ENCODE results near the gene TCP11L2. TPM values are rescaled to one million over a fixed set of nuclear protein-coding genes. Genes with fewer than 3 reads are reported as not detected.
"Not testable (repeated sequence)": the region's sequence is repeated elsewhere in the genome, so short reads cannot be mapped to it uniquely, and the experiment has no call there.

TCP11L2 gene
- polyA plus RNA-seq, 3 donors = 14.9 to 29.6 (median 22.2) TPM

DNA sequence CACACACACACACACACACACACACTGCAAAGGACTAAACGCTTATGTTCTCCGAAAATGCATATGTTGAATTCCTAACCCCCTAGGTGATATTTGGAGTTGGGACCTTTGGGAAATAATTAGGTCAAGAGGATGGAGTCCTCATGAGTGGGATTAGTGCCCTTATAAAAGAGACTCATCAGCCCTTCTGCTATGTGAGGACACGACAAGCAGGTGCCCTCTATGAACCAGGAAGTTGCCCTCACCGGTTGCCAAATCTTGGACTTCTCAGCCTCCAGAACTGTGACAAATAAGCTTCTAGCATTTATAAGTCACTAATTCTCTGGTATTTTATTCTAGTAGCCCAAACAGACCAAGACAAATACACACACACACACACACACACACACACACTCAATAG lies 20.7 kb upstream of the TCP11L2 start:
- no peak for DNase-seq

GRCh38 chr12:106282457-106283097 lies 20.0 kb upstream of the TCP11L2 start:
- DNase-seq = no peak

DNA sequence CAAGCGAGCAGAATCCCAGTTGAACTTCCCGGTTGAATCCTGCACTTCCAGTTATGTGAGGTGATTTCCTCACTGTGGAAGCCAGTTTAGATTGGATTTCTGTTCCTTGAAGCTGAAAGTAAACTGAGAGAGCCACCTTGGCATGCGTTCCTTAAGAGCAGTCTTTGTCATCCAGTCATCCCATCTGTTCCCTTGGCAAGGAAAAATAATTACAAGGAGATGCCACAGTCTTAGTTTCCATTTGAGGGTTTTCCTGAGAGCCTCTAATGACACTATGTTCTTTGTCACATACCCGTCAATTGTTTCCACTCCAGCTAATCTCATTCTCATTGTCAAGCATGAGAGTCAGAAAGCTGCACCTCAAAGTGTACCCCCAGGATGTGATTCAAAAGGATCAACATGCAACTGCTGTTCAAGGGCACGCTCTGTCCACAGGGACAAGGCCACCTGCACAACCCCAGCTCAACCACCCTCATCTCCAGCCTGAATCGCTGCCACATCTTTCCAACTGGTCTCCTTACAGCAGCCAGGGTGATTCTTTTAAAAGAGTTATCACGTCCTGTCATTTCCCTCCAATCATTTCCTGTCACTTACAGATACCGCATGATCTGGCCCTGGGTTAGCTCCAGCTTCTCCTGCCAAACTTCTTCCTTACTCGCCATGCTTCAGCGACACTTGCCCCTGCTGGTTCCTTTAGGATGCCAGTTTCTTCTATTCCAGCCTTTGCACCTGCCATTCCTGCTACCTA lies 18.0 kb upstream of the TCP11L2 start:
- DNase-seq = no peak

DNA sequence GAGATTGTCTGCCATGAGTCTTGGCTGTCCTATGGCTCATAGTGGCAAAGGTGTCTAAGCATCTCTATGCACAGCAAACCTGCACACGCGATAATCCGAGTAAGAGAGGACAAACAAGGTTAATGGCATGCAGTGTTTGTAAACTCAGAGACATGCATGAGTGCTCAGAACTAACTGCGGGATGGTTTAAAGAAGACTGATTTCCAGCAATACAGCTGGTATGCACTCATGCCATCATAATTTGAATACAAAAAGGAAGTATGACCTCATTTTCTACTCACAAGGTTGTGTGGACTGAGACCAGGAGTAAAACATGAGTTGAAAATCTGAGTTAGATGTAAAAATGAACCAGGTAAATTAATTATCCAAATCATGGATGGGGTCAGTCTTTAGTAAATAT lies 16.6 kb upstream of the TCP11L2 start:
- DNase-seq = no peak

- not testable (repeated sequence) for DNase-seq
Measured at GRCh38 chr12:106286576-106287162, 15.9 kb upstream of the TCP11L2 start.

- no peak for DNase-seq
Measured at GRCh38 chr12:106287364-106287763, 15.2 kb upstream of the TCP11L2 start.

DNA sequence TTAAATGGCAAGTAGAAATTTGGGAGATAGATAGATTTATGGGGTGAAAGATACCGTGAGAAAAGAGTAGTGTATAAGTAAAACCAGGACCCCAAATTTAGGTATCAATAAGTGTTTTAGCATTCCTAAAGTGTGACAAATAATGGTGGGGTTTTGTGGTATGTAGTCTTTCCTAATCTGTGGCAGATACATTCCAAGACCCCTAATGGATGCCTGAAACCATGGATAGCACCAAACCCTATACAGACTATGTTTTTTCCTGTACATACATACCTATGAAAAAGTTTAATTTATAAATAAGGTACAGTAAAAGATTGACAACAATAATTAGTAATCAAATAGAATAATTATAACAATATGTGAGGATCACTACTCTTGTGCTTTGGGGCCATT lies 14.4 kb upstream of the TCP11L2 start:
- DNase-seq = no peak

DNA sequence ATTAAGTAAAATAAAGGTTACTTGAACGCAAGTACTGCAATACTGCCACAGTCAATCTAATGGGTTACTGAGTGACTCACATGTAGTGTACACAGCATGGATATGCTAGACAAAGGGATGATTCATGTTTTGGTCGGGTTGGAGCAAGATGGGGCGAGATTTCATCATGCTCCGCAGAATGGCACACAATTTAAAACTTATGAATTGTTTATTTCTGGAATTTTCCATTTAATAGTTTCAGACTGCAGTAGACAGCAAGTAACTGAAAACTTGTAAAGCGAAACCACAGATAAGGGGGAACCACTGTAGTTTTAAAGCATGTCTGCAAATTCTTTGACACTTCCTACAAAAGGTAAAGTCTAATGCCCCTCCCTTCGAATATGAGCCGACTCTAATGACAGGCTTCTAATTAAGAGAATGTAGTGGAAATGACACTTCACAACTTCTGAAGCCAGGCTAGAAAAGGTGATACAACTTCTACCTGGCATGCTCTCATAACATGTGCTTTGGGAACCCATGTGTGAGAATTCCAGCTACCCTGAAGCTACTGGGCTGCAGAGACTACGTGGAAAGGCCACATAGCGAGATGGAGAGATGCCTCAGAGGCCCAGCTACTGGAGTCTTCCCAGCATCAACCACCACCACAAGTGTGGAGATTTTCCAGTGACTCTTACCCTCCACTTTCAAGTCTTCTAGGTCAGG lies 13.9 kb upstream of the TCP11L2 start:
- DNase-seq = no peak

GRCh38 chr12:106289196-106289681 lies 13.3 kb upstream of the TCP11L2 start:
- no peak for DNase-seq

GRCh38 chr12:106290666-106291065 lies 11.9 kb upstream of the TCP11L2 start:
- DNase-seq = no peak

GRCh38 chr12:106291342-106291741 lies 11.2 kb upstream of the TCP11L2 start:
- DNase-seq = no peak

DNA sequence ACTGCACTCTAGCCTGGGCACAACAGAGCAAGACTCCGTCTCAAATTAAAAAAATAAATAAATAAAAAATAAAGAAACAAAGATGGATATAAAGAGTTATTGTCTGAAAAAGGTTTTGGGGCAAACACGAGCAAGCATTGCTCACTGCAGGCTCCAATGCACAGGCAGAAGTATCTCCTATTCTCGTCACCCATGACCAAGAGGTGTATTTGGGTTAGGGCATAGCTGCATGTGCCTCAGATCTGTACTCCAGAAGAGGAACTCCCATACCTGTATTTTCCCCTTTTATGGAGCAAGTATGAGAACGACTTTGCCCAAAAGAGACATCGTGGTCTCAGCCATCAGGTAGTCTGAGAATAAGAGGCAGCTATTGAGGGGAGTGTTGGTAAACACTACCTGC lies 10.2 kb upstream of the TCP11L2 start:
- DNase-seq = no peak

GRCh38 chr12:106296179-106296877 lies 6.2 kb upstream of the TCP11L2 start:
- no peak for DNase-seq

DNA sequence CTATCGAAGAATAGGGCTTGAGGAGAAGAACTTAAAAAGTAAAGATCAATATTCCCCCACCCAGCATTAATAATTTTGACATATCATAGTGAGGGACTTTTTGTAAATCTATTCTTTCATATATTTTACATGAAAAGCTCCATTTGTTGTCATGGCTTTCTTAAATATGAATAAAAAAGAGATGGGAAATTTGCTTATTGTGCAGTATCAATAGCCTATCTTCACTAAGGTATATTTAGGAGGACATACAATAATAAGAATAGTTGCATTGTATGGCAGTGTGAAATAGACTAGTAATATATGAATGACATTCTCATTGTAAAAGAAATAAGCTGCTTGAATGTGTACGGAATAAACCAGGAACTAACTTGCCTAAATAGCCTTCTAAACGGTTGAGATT lies 5.5 kb upstream of the TCP11L2 start:
- no peak for DNase-seq

GRCh38 chr12:106297681-106298080 lies 4.9 kb upstream of the TCP11L2 start:
- DNase-seq = no peak

DNA sequence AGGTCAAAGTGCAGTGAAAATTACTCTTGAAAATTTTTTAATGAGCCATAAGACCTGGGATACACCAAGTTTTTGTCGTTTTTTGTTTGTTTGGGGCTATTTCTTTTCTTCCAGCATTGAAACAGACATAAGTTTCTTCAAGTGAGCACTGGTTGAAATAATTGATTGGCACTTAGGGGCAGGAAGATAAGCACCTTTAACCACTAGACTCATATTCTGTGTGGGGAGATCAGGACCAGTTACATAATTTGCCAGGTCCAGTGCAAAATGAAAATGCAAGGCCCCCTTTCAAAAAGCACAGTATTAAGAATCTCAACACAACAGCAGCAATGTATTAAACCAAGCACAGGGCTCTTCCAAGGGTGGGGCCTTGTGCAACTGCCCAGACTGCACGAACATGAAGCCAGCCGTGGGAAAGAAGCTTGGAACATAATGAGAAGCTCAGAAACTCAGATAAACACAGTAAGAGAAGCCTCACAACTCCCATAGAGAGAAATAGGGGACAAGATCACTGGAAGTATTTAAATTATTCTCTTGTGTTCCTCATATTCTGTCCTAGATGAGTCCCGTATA lies 3.2 kb upstream of the TCP11L2 start:
- no peak for DNase-seq

DNA sequence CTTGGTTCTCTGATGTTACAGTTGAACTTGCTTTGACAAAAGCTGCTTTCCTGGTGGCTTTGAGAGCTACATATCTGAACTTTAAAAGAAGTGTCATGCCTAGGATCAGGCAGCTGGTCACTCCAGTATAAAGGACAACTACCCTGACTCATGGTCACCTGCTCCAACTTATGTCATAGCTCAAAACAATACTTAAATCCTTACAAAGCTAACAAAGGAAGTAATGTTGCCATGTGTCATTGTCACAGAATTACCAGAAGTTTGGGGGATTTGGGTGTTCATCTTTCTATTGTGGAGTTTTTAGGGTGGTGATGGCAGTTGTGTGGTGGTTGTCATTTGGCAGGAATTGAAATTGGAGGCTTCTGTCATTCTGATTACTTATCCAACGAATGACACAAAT lies 1.8 kb upstream of the TCP11L2 start:
- DNase-seq = no peak

GRCh38 chr12:106301241-106301610 lies 1.3 kb upstream of the TCP11L2 start:
- no peak for DNase-seq

DNA sequence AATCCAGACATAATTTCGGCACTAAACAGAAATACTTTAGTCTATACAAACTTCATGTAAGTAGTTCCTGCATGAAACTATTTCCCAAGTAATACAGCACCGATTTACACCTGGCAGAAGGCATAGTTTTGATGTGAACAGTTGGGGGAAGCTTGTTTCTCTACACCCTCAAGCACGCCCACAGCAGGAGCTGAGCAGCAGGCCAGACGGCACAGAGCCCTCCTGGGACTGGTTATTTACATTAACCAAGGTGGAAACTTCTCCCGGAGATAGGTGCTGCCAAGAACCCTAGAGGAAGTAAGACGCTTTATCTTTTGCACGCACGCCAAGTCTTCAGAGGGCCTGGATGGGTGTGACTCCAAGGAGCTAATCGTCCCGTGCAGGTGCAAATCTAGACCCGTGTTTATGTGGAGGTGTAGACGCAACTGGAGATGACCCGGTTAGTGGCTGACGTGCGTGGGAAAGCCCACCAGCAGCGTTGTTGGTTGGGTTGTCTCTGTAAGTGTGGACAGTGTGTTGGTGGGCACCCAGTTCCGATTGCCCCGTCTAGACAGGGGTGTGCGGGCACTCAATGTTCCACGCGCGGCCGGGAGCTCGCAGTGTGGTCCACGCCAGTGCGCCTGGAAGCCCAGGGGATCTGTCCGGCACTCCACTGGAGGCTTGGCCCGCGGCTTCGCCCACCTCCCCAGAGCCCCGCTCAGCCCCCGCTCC lies 767 bp upstream of the TCP11L2 start:
- no peak for DNase-seq

DNA sequence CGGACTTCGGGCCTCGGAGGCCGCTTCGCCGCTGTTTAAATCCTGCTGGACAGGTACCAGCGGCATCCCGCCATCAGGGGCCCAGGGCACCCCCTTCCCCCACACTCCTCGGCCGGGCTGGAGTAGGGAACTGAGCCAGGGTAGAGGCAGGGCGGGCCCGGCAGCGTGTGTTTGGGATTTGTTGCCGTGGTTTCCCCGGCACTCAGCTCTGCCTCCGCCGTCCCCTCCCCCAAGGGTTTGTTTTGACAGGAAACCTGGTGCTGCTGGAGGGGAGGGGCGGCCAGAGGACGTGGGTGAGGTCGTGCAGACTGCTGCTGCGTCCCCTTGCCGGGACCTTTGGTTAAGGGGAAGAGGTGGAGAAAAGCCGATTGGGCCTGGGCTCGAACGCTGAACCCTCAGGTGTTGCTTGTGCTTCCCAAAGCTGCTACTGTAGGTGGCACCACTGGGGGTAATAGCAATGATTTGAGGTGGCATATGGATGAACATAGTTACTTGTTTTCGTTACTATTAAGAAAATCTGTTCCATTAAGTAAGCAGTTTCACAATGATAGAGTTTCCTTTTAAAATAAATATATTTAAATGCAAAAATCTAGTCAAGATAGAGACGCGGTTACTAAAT lies 778 bp downstream of the TCP11L2 start:
- DNase-seq = peak; percentile 84
